Psoas muscle (tissue), 8 donors: ENCODE results near the gene C19orf38. TPM values are rescaled to one million over a fixed set of nuclear protein-coding genes. Genes with fewer than 3 reads are reported as not detected.

Source experiments
- ATAC-seq, 4 donors: fragments of 200-7000 bp; cut with Tn5 transposase; one replicate each; pipeline ENCODE4 v1.9.1; 2020; ENCODE audit warnings: moderate library complexity in 3 of 4, mild to moderate bottlenecking in 2 of 4
- DNase-seq, 2 donors: peaks; one replicate each; pipeline ENCODE4 v3.0.0-alpha.2; 2020
- H3K27ac ChIP-seq: fragments of 200-600 bp; one replicate; pipeline ENCODE4 v1.8.0; 2022
- H3K27me3 ChIP-seq, 3 donors: fragments of 200-600 bp in 1 of 3; one replicate each; pipeline versions ENCODE4 v1.6.1 to v1.8.0; 2013 to 2022; ENCODE audit warnings: low read length in 2 of 3, mild to moderate bottlenecking in 2 of 3, moderate library complexity in 1 of 3; ENCODE audit not compliant: insufficient read depth in 3 of 3
- H3K36me3 ChIP-seq, 2 donors: fragments of 200-600 bp in 1 of 2; one replicate each; pipeline versions ENCODE4 v1.6.1 to v1.8.0; 2013 to 2022; ENCODE audit warnings: low read depth in 1 of 2, mild to moderate bottlenecking in 1 of 2, moderate library complexity in 1 of 2; ENCODE audit not compliant: insufficient read depth in 1 of 2
- H3K4me1 ChIP-seq: fragments of 200-600 bp; one replicate; pipeline ENCODE4 v1.8.0; 2022
- H3K4me3 ChIP-seq: fragments of 200-600 bp; one replicate; pipeline ENCODE4 v1.8.0; 2022; ENCODE audit warnings: mild to moderate bottlenecking
- H3K9me3 ChIP-seq: fragments of 200-600 bp; one replicate; pipeline ENCODE4 v1.8.0; 2022
- WGBS, 3 donors: extraction: QIAGEN DNeasy Blood & Tissue Kit; methylation state at CpG; one replicate each; pipeline versions ENCODE4 v1.1.6 to v1.1.7; 2013; 5-methylcytosine and 5-hydroxymethylcytosine counted together
- intact Hi-C, 2 donors: fragments of 100-400 bp; cut with DNase I; formaldehyde crosslinking; loops; one replicate each; pipeline versions ENCODE4 v1.11.0 to v1.14.2; 2022
- polyA plus RNA-seq, 3 donors: library from polyadenylated mRNA; stranded (reverse); fragments of 200-250 nt; gene quantifications; one replicate each; pipeline ENCODE4 v1.2.3, GENCODE V29; 2013
- total RNA-seq, 4 donors: library from RNA; stranded (reverse); fragmentation: NEBNext Ultra II Directional in 2 of 4; extraction: Animal tissue kit (Norgen Biotek cat#: 25700) in 2 of 4; gene quantifications; one replicate each; pipeline versions ENCODE4 v1.2.1 to v1.2.4, GENCODE V29; 2021 to 2023
- TF ChIP-seq, protein P1 (sequence below): fragments of 200-600 bp; IDR thresholded peaks from one replicate; pipeline ENCODE4 v1.8.0; 2022; ENCODE audit warnings: antibody characterized with exemption
- donor health status: healthy with polysubstance abuse.
- donor health status: DM: no; HTN: no; CAD: no; lungs with moderate emphysema.
- donor health status: Bipolar disorder and iron deficiency.
- donor health status: healthy.
- donor health status: DM: yes; HTN: yes; CAD: no.
- donor health status: DM: no; HTN: no; CAD: no.
- donor health status: DM: no; HTN: no; CAD: no.
- donor health status: DM: yes; HTN: yes; CAD: no.

Gene C19orf38
- total and polyA plus RNA-seq, 7 donors: 0.30 to 2.9 (median 1.3) TPM

DNA sequence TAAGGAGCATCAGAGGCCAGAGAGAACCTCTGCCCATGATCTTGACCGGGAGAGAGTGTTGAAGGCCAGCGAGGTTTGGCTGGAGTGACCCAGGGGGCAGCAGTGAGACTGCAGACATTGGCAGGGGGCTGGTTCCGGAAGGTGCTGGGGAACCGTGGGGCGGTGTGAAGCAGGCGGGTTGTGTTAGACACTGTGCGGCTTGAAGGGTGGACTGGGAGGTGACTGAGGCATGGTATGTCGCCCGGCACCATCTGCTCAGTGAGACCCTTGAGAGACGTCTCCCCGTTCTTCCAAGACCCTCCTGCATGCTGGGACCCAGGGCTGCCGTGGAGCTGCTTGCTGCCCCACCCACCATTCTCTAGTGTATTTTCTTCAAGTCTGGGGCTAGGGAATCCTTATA, 47.7 kb downstream of the C19orf38 start:
- intact Hi-C loops: loop anchor here in 1 of 2 donors (2.0 kb wide), 1 partner anchor 17 kb away; no protein-coding TSS in a partner anchor
- Histone ChIP-seq H3K4me3 (peak overlapping the region; percentile 53), H3K9me3 (no peaks in the 10 kb centered on the region), H3K36me3 (no peaks in the 10 kb centered on the region), H3K27me3 (no peaks in the 10 kb centered on the region), H3K27ac (peak overlapping the region; percentile 91), H3K4me1 (peaks cover 94% of the 10 kb centered on the region)
- TF ChIP-seq, protein P1, sequence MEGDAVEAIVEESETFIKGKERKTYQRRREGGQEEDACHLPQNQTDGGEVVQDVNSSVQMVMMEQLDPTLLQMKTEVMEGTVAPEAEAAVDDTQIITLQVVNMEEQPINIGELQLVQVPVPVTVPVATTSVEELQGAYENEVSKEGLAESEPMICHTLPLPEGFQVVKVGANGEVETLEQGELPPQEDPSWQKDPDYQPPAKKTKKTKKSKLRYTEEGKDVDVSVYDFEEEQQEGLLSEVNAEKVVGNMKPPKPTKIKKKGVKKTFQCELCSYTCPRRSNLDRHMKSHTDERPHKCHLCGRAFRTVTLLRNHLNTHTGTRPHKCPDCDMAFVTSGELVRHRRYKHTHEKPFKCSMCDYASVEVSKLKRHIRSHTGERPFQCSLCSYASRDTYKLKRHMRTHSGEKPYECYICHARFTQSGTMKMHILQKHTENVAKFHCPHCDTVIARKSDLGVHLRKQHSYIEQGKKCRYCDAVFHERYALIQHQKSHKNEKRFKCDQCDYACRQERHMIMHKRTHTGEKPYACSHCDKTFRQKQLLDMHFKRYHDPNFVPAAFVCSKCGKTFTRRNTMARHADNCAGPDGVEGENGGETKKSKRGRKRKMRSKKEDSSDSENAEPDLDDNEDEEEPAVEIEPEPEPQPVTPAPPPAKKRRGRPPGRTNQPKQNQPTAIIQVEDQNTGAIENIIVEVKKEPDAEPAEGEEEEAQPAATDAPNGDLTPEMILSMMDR: peak; percentile 25
- DNase-seq: no peak
- 48 to 56% (median 54%) methylated on average over 12 of the region's 12 CpGs for WGBS, 3 donors
- peak in 1 of 4 donors; percentile 11 for ATAC-seq

DNA sequence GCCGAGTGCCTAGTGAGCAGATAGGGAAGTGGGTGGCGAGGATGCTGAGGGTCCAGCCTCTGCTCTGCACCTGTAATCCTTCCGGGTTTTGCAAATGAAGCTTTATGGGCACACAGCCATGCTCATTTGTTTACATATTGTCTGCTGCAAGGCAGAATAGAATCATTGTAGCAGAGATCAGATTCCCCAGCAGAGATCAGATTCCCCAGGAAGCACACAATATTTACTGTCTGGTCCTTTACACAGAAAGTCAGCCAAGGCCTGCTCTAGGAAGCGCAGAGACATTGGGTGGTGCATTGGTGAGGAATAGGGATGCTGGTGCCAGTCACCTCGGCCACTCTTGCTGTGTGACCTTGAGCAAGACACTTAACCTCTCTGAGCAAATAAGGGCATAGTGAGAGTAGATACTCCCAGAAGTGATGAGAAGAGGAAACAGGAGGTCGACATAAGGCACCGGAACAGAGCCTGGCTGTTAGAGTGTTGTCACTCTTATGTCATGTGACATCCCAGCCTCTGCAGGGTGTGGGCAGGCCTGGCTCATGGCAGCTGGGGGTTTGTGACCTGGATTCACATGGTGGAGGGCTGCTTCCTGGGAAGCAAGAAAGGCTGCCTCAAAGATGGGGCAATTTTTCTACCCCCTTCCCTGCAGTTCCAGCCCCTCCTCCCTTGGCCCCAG, 48.8 kb downstream of the C19orf38 start:
- 30 to 48% (median 36%) methylated on average over 7 of the region's 7 CpGs for WGBS, 3 donors
- TF ChIP-seq, protein P1: no peak
- Histone ChIP-seq H3K4me3 (no peak overlapping the region), H3K36me3 (no peaks in the 10 kb centered on the region), H3K27me3 (no peaks in the 10 kb centered on the region), H3K27ac (peak overlapping the region; percentile 91), H3K4me1 (peaks cover 92% of the 10 kb centered on the region), H3K9me3 (no peaks in the 10 kb centered on the region)
- ATAC-seq: peak in 3 of 4 donors; percentile 14 to 26 (median 23)
- intact Hi-C loops: no loop called here
- no peak for DNase-seq

DNA sequence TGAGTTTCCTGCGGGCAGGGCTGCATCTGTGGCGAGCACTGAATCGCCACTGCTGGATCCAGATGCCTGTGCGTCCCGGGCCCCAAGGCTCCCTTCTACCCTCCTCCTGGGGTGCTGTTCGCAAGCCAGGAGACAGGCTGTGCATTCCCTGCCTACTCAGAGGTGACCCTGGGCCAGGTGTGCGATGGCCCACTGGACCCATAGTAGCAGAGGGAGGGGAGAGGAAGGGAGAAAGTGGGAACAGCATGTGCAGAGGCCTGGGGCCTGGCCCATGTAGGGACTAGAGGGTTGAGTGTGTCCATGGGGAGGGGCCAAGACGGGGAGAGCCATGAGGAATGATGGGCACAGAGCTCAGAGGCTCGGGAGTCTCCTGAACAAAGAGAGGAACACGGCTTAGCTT, 50.4 kb downstream of the C19orf38 start:
- ATAC-seq: peak; percentile 17 to 36 (median 30)
- H3K27ac ChIP-seq: peak overlapping the region; percentile 91
- TF ChIP-seq, protein P1: no peak
- 22 to 43% (median 36%) methylated on average over 9 to 10 of the region's 10 CpGs for WGBS, 3 donors
- no peak overlapping the region for H3K4me3 ChIP-seq
- H3K27me3 ChIP-seq: no peaks in the 10 kb centered on the region
- intact Hi-C loops: no loop called here
- no peaks in the 10 kb centered on the region for H3K36me3 ChIP-seq
- DNase-seq: no peak
- peaks cover 77% of the 10 kb centered on the region for H3K4me1 ChIP-seq
- peaks cover 4% of the 10 kb centered on the region for H3K9me3 ChIP-seq

DNA sequence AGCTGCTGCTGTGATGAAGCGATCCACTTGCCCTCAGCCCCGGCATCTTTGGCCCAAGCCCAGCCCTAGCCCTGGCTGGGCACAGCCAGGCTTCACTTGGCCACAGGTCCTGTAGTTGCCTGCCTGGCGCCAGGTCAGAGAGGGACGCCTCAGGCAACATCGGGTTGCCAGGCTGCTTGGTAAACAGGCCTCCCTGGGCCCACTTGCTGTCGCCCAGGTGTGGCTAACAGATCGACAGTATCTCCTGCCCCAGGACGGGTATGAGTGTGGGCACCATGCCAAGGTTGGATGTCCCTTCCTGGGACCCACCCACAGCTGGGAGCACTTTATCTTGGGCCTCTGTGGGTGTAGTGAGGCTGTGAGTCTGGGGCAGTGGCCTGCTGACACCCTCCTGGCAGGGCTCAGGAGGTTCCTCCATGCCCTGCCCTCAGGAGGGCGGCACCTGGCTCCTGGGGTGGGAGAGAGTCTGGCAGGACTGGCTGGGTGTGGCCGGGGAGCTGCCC, 51.0 kb downstream of the C19orf38 start:
- Histone ChIP-seq H3K9me3 (peaks cover 4% of the 10 kb centered on the region), H3K4me3 (no peak overlapping the region), H3K36me3 (no peaks in the 10 kb centered on the region), H3K4me1 (peaks cover 77% of the 10 kb centered on the region), H3K27me3 (no peaks in the 10 kb centered on the region), H3K27ac (peak overlapping the region; percentile 91)
- intact Hi-C loops: no loop called here
- ATAC-seq (peak; percentile 73 to 85 (median 79)), DNase-seq (peak; percentile 73 to 91)
- 24 to 40% (median 26%) methylated on average over 10 of the region's 10 CpGs for whole genome bisulfite sequencing, 3 donors
- TF ChIP-seq, protein P1: no peak
